NCI-H128 (cell line): ENCODE results near the gene BACE1.

Experiments used
- DNase-seq: peaks from one replicate; lab custom pipeline; 2025; ENCODE audit not compliant: unreplicated experiment; lab: John Stamatoyannopoulos, UW

BACE1 gene

DNA sequence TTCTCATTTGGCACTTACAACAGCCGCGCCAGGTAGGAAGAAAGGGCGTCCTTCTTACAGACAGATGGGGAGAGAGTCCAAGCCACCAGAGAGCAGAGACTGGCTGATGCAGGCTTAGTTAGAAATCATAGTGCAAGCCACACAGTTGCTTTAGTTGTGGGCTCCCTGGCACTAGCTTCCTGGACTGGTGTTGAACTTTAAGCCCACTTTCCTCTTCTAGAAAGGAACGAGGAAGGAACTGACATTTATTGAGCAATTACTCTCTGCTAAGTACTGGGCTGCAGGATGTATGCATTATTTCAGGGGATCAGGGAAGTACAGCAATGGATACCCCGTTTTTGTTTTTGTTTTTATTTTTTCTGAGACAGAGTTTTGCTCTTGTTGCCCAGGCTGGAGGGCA is 3.0 kb downstream of the BACE1 start:
- DNase-seq, result no peak

DNA sequence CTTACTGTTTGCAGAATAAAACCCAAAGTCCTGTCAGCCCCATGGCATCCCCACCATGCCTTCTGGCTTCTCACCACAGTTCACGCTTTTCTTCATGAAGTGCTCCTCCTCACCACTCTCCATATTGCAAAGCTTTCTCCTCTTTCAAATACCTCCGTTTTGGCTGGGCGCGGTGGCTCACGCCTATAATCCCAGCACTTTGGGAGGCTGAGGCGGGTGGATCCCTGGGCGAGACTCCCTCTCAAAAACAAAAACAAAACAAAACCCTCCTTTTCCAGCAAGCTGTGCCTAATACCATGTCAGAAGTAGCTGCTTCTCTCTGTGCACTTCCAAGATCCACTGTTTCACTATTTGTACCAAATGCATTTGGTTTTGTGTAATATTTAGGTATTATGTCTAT is 6.7 kb downstream of the BACE1 start:
- DNase-seq, result no peak

- DNase-seq, result no peak
Observed at GRCh38 chr11:117305145-117305544, 10.9 kb downstream of the BACE1 start.

DNA sequence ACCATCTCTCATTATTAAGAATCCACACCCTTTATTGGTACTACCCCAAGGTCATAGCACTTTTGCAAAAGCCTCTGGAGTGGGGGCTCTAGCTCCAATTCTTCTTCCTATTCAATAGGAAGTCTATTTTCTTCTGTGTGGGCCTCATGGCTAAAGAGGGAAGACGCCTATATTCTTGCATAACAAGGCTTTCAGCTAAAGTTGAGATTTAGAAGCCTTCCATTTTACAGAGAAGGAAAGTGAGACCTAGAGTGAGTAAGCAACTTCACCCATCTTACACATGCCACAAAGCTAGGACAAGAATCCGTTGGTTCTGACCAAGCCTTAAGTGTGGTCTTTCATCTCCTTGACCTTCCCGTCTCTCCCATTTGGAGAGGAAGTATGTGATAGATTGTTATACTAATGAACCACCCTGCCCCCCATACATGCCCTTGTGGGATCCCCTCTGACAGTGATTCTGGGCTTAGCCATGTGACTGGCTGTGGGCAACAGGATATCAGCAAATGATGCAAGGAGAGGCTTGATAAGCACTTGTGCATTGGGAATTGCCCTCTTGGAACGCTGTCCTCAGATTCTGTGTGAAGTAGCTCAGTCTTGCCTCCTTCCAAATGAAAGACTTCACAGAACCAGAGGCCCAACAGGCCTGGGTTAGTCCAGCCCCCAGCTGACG is 12.3 kb downstream of the BACE1 start:
- DNase-seq, result no peak

DNA sequence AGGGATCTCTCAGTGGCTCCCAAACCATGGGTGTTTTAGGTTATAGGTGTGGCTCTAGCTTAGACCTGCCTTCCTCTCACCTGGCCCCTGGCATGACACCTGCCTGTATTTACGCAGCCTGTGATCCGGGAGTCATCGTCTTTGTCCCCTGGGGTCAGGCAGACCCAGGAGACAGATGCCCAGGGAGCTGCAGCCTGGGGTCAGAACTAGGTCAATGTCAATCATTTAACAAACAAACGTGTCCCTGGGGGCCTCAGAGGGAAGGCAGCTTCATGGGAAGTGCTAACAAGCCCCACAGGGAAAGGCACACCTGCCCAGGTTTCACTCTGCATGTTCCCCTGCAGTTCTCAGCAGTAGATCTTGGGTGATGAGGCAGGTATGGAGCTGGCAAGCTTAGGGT is 13.0 kb downstream of the BACE1 start:
- no peak for DNase-seq

GRCh38 chr11:117302228-117302627 is 13.8 kb downstream of the BACE1 start:
- no peak for DNase-seq

- no peak for DNase-seq
Observed at GRCh38 chr11:117300773-117301172, 15.3 kb downstream of the BACE1 start.

- no peak for DNase-seq
Observed at GRCh38 chr11:117300283-117300663, 15.8 kb downstream of the BACE1 start.

GRCh38 chr11:117299351-117300282 is 16.4 kb downstream of the BACE1 start:
- no peak for DNase-seq

GRCh38 chr11:117298195-117298594 is 17.9 kb downstream of the BACE1 start:
- DNase-seq, result no peak

- DNase-seq, result no peak
Observed at GRCh38 chr11:117296881-117297280, 19.2 kb downstream of the BACE1 start.

DNA sequence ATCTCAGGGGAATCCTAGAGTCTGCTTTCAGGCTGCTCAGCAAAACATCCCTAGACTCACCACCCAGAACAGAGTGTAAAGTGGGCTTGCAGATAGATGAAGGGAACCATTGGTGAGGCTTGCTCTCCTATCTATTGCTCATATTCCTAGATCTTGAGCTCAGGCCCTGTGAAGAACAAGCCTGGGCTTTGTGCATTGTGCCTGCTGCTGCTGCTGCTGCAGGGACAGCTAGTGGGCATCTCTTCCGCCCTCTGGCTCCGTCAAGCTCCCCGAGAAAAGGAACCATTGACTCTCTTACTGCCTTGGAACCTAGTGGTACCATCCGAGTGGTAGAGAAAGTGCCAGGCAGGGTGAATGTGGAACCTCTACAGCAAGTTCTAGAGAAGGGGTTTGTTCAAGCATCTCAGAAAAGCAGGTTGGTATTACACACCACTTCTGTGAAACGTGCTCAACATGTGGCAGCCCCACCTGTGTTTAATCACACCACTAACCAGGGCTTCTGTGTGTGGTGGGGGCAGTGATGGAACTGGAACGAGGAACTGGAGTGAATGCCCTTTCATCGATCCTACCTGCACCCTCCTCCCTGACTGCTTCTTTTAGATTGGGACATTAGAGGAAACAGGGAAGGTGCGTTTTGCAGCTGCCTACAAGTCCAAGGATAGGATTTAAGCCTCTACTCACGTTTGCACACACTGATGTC is 20.5 kb downstream of the BACE1 start:
- DNase-seq, result no peak

DNA sequence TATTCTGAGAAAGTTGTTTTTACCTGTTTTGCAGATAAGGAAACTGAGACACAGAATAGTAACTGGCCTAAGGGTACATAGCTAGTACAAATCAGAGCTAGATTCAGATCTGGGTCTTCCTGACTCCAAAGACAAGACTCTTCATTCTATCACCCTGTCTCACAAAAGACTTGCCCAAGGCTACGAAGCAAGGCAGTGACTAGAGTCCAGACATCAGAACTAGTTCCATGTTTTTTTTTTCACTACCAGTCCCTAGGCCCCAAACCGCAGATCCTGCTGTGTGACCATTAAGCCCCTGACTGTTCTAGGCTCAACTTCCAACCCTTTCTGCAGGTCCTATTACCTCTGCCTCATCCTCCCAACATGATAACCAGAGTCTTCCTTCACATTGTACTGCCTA is 23.4 kb downstream of the BACE1 start:
- no peak for DNase-seq

- DNase-seq, result no peak
Observed at GRCh38 chr11:117290809-117291396, 25.2 kb downstream of the BACE1 start, which contains the start of gene BACE1-AS. BACE1-AS (plus strand) TSS chr11:117291346.

GRCh38 chr11:117289795-117290194 is 26.3 kb downstream of the BACE1 start:
- DNase-seq, result no peak

- DNase-seq, result no peak
Observed at GRCh38 chr11:117287668-117288067, 28.4 kb downstream of the BACE1 start.

GRCh38 chr11:117286588-117286987 is 29.5 kb downstream of the BACE1 start:
- no peak for DNase-seq

DNA sequence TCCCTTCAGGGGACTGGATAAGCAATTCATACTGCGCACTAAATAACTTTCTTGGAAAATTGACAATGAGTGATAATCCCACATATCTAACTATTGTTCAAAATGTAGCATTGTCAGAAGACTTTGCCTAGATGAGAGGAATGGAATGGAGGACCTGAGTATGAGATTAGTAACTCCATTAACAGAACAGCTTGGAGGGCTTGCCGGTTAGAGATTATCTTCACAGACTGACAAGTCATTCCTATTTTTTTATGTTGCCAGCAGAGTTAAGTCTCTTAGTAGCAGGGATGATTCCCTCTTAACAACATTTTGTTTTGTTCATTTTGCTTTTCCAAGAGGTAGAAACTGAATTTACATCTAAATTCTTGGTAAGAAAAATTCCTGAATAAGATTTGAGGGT is 32.0 kb downstream of the BACE1 start:
- no peak for DNase-seq

- no peak for DNase-seq
Observed at GRCh38 chr11:117282956-117283355, 33.1 kb downstream of the BACE1 start.

DNA sequence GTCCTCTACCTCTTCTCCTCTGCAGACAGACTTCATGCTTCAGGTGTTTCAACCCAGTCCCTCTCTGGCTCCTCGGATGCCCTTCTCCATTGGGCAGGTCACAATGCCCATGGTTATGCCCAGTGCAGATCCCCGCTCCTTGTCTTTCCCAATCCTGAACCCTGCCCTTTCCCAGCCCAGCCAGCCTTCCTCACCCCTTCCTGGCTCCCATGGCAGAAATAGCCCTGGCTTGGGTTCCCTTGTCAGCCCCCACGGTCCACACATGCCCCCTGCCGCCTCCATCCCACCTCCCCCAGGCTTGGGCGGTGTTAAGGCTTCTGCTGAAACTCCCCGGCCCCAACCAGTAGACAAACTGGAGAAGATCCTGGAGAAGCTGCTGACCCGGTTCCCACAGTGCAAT is 34.2 kb downstream of the BACE1 start:
- no peak for DNase-seq

GRCh38 chr11:117281159-117281558 is 34.9 kb downstream of the BACE1 start:
- DNase-seq, result no peak
